ENCODE data around the gene SGK2. TPM values are rescaled to one million over a fixed set of nuclear protein-coding genes. Genes with fewer than 3 reads are reported as not detected.

SGK2 gene
- total and polyA plus RNA-seq, 2 experiments from 2014 or later, result 0.42 TPM; not detected in 1

DNA sequence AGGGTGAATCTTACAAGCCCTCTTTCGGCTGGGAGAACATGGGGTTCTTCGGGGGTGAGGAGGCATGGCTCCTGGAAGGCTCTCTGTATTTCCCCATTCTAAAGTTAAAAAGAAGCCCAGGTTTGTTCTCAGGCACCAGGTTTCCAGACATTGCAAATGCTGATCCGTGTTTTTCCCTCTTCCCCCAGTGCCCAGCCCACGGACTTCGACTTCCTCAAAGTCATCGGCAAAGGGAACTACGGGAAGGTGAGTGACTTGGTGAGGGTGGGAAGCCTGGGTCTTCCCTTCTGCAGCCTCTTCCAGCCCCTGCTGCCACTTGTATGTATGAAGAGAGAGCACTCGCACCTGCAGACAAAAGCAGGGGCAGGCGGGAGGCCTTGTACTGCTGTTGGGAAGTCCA, 8.7 kb downstream of the SGK2 start:
- Mint-ChIP-seq H3K27ac (no peak overlapping the region), H3K4me1 (no peaks in the 10 kb centered on the region), H3K27me3 (ENCODE audit: insufficient read depth, low read depth, poor library complexity) (peaks cover 1% of the 10 kb centered on the region), H3K36me3 (ENCODE audit: low read depth) (no peaks in the 10 kb centered on the region), H3K4me3 (no peak overlapping the region), H3K9me3 (no peaks in the 10 kb centered on the region; the same call in 2 of the 3 replicates)
- no peak overlapping the region for H3K4me3 ChIP-seq
- H3K4me2 ChIP-seq, result no peak overlapping the region
- DNase-seq (ENCODE audit: low spot score) (no peak), ATAC-seq (no peak)
- TF ChIP-seq CREB1 (CRISPR knock-in tag; IDR thresholded peaks at IDR 0.05; ENCODE audit: low read depth) (no peak), STAT1 (IDR thresholded peaks at IDR 0.05; ENCODE audit: unreplicated experiment) (no peak), JUNB (IDR thresholded peaks at IDR 0.05; ENCODE audit: unreplicated experiment) (no peak), NANOG (IDR thresholded peaks at IDR 0.05; ENCODE audit: borderline replicate concordance) (no peak), EZH2phosphoT487 (IDR thresholded peaks at IDR 0.05; ENCODE audit: unreplicated experiment) (no peak), POLR2AphosphoS5 (IDR thresholded peaks at IDR 0.05; ENCODE audit: low read depth) (no peak), ZNF331 (CRISPR knock-in tag; IDR thresholded peaks at IDR 0.05; ENCODE audit: low read depth) (no peak), ZNF114 (CRISPR knock-in tag; IDR thresholded peaks at IDR 0.05) (no peak), EZH2 (IDR thresholded peaks at IDR 0.05; ENCODE audit: low read depth, unreplicated experiment) (no peak)
- TF ChIP-seq, protein P1, sequence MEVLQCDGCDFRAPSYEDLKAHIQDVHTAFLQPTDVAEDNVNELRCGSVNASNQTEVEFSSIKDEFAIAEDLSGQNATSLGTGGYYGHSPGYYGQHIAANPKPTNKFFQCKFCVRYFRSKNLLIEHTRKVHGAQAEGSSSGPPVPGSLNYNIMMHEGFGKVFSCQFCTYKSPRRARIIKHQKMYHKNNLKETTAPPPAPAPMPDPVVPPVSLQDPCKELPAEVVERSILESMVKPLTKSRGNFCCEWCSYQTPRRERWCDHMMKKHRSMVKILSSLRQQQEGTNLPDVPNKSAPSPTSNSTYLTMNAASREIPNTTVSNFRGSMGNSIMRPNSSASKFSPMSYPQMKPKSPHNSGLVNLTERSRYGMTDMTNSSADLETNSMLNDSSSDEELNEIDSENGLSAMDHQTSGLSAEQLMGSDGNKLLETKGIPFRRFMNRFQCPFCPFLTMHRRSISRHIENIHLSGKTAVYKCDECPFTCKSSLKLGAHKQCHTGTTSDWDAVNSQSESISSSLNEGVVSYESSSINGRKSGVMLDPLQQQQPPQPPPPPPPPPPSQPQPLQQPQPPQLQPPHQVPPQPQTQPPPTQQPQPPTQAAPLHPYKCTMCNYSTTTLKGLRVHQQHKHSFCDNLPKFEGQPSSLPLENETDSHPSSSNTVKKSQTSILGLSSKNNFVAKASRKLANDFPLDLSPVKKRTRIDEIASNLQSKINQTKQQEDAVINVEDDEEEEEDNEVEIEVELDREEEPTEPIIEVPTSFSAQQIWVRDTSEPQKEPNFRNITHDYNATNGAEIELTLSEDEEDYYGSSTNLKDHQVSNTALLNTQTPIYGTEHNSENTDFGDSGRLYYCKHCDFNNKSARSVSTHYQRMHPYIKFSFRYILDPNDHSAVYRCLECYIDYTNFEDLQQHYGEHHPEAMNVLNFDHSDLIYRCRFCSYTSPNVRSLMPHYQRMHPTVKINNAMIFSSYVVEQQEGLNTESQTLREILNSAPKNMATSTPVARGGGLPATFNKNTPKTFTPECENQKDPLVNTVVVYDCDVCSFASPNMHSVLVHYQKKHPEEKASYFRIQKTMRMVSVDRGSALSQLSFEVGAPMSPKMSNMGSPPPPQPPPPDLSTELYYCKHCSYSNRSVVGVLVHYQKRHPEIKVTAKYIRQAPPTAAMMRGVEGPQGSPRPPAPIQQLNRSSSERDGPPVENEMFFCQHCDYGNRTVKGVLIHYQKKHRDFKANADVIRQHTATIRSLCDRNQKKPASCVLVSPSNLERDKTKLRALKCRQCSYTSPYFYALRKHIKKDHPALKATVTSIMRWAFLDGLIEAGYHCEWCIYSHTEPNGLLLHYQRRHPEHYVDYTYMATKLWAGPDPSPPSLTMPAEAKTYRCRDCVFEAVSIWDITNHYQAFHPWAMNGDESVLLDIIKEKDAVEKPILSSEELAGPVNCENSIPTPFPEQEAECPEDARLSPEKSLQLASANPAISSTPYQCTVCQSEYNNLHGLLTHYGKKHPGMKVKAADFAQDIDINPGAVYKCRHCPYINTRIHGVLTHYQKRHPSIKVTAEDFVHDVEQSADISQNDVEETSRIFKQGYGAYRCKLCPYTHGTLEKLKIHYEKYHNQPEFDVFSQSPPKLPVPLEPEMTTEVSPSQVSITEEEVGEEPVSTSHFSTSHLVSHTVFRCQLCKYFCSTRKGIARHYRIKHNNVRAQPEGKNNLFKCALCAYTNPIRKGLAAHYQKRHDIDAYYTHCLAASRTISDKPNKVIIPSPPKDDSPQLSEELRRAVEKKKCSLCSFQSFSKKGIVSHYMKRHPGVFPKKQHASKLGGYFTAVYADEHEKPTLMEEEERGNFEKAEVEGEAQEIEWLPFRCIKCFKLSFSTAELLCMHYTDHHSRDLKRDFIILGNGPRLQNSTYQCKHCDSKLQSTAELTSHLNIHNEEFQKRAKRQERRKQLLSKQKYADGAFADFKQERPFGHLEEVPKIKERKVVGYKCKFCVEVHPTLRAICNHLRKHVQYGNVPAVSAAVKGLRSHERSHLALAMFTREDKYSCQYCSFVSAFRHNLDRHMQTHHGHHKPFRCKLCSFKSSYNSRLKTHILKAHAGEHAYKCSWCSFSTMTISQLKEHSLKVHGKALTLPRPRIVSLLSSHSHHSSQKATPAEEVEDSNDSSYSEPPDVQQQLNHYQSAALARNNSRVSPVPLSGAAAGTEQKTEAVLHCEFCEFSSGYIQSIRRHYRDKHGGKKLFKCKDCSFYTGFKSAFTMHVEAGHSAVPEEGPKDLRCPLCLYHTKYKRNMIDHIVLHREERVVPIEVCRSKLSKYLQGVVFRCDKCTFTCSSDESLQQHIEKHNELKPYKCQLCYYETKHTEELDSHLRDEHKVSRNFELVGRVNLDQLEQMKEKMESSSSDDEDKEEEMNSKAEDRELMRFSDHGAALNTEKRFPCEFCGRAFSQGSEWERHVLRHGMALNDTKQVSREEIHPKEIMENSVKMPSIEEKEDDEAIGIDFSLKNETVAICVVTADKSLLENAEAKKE (CRISPR knock-in tag; IDR thresholded peaks at IDR 0.05), result no peak
- TF ChIP-seq, protein P2, sequence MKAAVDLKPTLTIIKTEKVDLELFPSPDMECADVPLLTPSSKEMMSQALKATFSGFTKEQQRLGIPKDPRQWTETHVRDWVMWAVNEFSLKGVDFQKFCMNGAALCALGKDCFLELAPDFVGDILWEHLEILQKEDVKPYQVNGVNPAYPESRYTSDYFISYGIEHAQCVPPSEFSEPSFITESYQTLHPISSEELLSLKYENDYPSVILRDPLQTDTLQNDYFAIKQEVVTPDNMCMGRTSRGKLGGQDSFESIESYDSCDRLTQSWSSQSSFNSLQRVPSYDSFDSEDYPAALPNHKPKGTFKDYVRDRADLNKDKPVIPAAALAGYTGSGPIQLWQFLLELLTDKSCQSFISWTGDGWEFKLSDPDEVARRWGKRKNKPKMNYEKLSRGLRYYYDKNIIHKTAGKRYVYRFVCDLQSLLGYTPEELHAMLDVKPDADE (IDR thresholded peaks at IDR 0.05), result no peak
- TF ChIP-seq, protein P3, sequence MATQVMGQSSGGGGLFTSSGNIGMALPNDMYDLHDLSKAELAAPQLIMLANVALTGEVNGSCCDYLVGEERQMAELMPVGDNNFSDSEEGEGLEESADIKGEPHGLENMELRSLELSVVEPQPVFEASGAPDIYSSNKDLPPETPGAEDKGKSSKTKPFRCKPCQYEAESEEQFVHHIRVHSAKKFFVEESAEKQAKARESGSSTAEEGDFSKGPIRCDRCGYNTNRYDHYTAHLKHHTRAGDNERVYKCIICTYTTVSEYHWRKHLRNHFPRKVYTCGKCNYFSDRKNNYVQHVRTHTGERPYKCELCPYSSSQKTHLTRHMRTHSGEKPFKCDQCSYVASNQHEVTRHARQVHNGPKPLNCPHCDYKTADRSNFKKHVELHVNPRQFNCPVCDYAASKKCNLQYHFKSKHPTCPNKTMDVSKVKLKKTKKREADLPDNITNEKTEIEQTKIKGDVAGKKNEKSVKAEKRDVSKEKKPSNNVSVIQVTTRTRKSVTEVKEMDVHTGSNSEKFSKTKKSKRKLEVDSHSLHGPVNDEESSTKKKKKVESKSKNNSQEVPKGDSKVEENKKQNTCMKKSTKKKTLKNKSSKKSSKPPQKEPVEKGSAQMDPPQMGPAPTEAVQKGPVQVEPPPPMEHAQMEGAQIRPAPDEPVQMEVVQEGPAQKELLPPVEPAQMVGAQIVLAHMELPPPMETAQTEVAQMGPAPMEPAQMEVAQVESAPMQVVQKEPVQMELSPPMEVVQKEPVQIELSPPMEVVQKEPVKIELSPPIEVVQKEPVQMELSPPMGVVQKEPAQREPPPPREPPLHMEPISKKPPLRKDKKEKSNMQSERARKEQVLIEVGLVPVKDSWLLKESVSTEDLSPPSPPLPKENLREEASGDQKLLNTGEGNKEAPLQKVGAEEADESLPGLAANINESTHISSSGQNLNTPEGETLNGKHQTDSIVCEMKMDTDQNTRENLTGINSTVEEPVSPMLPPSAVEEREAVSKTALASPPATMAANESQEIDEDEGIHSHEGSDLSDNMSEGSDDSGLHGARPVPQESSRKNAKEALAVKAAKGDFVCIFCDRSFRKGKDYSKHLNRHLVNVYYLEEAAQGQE (IDR thresholded peaks at IDR 0.05; ENCODE audit: unreplicated experiment), result no peak
- TF ChIP-seq, protein P4, sequence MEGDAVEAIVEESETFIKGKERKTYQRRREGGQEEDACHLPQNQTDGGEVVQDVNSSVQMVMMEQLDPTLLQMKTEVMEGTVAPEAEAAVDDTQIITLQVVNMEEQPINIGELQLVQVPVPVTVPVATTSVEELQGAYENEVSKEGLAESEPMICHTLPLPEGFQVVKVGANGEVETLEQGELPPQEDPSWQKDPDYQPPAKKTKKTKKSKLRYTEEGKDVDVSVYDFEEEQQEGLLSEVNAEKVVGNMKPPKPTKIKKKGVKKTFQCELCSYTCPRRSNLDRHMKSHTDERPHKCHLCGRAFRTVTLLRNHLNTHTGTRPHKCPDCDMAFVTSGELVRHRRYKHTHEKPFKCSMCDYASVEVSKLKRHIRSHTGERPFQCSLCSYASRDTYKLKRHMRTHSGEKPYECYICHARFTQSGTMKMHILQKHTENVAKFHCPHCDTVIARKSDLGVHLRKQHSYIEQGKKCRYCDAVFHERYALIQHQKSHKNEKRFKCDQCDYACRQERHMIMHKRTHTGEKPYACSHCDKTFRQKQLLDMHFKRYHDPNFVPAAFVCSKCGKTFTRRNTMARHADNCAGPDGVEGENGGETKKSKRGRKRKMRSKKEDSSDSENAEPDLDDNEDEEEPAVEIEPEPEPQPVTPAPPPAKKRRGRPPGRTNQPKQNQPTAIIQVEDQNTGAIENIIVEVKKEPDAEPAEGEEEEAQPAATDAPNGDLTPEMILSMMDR (conservative IDR thresholded peaks at IDR 0.05; ENCODE audit: low read depth in 2 of 2), result no peak
- H3K9me2 ChIP-seq (ENCODE audit: insufficient read depth), result no peaks in the 10 kb centered on the region
- H3K27me3 ChIP-seq (ENCODE audit: insufficient read depth), result no peaks in the 10 kb centered on the region
- no peaks in the 10 kb centered on the region for H3K4me1 ChIP-seq (ENCODE audit: insufficient read depth)
- no peaks in the 10 kb centered on the region for H3F3A ChIP-seq (replicated peaks; ENCODE audit: low read depth)
- no peak overlapping the region for H3K27ac ChIP-seq (ENCODE audit: low read depth)
- H4K20me1 ChIP-seq (replicated peaks; ENCODE audit: insufficient read depth), result no peaks in the 10 kb centered on the region
- H3K36me3 ChIP-seq (ENCODE audit: insufficient read depth), result no peaks in the 10 kb centered on the region
- no peak overlapping the region for H2AFZ ChIP-seq
- no peaks in the 10 kb centered on the region for H3K79me2 ChIP-seq (replicated peaks; ENCODE audit: insufficient read depth)

All from GM23338 (cell line).